ENCODE data around the gene ID4.

DNA sequence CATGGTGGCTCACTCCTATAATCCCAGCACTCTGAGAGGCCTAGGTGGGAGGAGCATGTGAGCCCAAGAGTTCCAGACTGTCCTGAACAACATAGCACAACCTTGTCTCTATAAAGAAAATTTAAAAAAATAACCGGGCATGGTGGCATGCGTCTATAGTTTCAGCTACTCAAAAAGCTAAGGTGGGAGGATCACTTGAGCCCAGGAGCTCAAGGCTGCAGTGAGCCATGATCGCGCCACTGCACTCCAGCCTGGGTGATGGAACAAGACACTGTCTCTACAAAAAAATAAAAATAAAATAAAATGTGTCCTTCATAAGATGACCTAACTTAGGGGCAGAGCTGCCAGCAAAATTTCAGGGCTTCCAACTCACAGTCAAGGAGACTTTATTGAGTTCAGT is 12.6 kb downstream of the ID4 start:
- no peak for TF ChIP-seq POLR2A (IDR thresholded peaks at IDR 0.05; ENCODE audit: borderline replicate concordance, extremely low read depth, insufficient read depth, insufficient read length)
- TF ChIP-seq RAD21 (IDR thresholded peaks at IDR 0.05; ENCODE audit: low read depth): no peak
- TF ChIP-seq EZH2 (IDR thresholded peaks at IDR 0.05): no peak
- no peak for TF ChIP-seq ZFX (IDR thresholded peaks at IDR 0.05)
- TF ChIP-seq POLR2AphosphoS5 (IDR thresholded peaks at IDR 0.05; ENCODE audit: low read depth, low read length): no peak
- TF ChIP-seq TCF7L2 (IDR thresholded peaks at IDR 0.05; ENCODE audit: borderline replicate concordance, extremely low read depth, insufficient read depth, insufficient read length): no peak
- no peak for TF ChIP-seq EZH2phosphoT487 (IDR thresholded peaks at IDR 0.05; ENCODE audit: borderline replicate concordance)
- TF ChIP-seq YY1 (IDR thresholded peaks at IDR 0.05; ENCODE audit: extremely low read depth, insufficient replicate concordance, low read depth, low read length): no peak
- TF ChIP-seq, protein P1, sequence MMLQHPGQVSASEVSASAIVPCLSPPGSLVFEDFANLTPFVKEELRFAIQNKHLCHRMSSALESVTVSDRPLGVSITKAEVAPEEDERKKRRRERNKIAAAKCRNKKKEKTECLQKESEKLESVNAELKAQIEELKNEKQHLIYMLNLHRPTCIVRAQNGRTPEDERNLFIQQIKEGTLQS (IDR thresholded peaks at IDR 0.05): no peak
- TF ChIP-seq, protein P2, sequence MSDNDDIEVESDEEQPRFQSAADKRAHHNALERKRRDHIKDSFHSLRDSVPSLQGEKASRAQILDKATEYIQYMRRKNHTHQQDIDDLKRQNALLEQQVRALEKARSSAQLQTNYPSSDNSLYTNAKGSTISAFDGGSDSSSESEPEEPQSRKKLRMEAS (IDR thresholded peaks at IDR 0.05): no peak
- TF ChIP-seq, protein P3, sequence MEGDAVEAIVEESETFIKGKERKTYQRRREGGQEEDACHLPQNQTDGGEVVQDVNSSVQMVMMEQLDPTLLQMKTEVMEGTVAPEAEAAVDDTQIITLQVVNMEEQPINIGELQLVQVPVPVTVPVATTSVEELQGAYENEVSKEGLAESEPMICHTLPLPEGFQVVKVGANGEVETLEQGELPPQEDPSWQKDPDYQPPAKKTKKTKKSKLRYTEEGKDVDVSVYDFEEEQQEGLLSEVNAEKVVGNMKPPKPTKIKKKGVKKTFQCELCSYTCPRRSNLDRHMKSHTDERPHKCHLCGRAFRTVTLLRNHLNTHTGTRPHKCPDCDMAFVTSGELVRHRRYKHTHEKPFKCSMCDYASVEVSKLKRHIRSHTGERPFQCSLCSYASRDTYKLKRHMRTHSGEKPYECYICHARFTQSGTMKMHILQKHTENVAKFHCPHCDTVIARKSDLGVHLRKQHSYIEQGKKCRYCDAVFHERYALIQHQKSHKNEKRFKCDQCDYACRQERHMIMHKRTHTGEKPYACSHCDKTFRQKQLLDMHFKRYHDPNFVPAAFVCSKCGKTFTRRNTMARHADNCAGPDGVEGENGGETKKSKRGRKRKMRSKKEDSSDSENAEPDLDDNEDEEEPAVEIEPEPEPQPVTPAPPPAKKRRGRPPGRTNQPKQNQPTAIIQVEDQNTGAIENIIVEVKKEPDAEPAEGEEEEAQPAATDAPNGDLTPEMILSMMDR (IDR thresholded peaks at IDR 0.05 in 2 of 3, conservative IDR thresholded peaks at IDR 0.05 in 1 of 3; ENCODE audit: borderline replicate concordance in 1 of 3, insufficient read depth in 1 of 3, low read depth in 2 of 3, low read length in 2 of 3): no peak
- TF ChIP-seq JUND (IDR thresholded peaks at IDR 0.05): no peak
- no peak for TF ChIP-seq ZNF274 (IDR thresholded peaks at IDR 0.05; ENCODE audit: low read depth, low read length)

All from HCT116 (cell line).